ENCODE results near the gene MYOM1.
"Not testable (repeated sequence)": the region's sequence is repeated elsewhere in the genome, so short reads cannot be mapped to it uniquely, and the experiment has no call there.

The MYOM1 gene

GRCh38 chr18:3199942-3200645 is 19.7 kb downstream of the MYOM1 start:
- Histone ChIP-seq H3K27me3 (ENCODE audit: control insufficient read depth, insufficient read depth, low read length) (no peaks in the 10 kb centered on the region), H3K4me1 (no peaks in the 10 kb centered on the region), H3K4me3 (ENCODE audit: low read depth, low read length) (no peak overlapping the region), H3K27ac (no peak overlapping the region), H3K79me2 (no peaks in the 10 kb centered on the region), H3K9me3 (ENCODE audit: control insufficient read depth, low read length) (no peaks in the 10 kb centered on the region), H3K36me3 (ENCODE audit: control insufficient read depth, insufficient read depth, low read length) (no peaks in the 10 kb centered on the region), H3K4me2 (ENCODE audit: low read length) (no peak overlapping the region), H3K9ac (no peak overlapping the region), H2AFZ (no peak overlapping the region)
- no peak for TF ChIP-seq CTCF (IDR thresholded peaks at IDR 0.05)

DNA sequence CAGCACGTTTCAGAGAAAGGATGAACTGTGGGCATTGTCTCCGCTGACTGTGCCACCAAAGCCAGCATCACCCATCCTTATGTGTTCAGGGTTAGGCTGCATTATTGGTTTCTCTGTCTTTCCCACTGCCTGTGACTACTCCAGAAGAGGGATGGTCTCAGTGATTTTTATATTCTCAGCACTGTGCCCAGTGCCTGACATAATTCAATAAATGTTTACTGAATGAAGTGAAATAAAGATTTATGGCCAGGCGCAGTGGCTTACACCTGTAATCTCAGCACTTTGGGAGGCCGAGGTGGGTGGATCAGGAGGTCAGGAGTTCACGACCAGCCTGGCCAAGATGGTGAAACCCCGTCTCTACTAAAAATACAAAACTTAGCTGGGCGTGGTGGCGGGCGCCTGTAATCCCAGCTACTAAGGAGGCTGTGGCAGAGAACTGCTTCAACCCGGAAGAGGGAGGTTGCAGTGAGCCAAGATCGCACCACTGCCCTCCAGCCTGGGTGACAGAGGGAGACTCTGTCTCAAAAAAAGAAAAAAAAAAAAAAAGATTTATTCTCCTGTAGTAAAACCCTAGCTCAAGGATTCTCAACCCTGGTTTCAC is 21.4 kb downstream of the MYOM1 start:
- not testable (repeated sequence) for H3K79me2 ChIP-seq; H3K9ac ChIP-seq; H3K36me3 ChIP-seq (ENCODE audit: control insufficient read depth, insufficient read depth, low read length); H2AFZ ChIP-seq; H3K4me3 ChIP-seq (ENCODE audit: low read depth, low read length); H3K4me1 ChIP-seq; H3K27me3 ChIP-seq (ENCODE audit: control insufficient read depth, insufficient read depth, low read length); H3K27ac ChIP-seq; H3K9me3 ChIP-seq (ENCODE audit: control insufficient read depth, low read length); H3K4me2 ChIP-seq (ENCODE audit: low read length)

GRCh38 chr18:3194947-3195612 is 24.7 kb downstream of the MYOM1 start:
- H3K79me2 ChIP-seq = no peaks in the 10 kb centered on the region
- no peak for TF ChIP-seq CTCF (IDR thresholded peaks at IDR 0.05)
- no peaks in the 10 kb centered on the region for H3K36me3 ChIP-seq (ENCODE audit: control insufficient read depth, insufficient read depth, low read length)
- H3K27me3 ChIP-seq (ENCODE audit: control insufficient read depth, insufficient read depth, low read length) = no peaks in the 10 kb centered on the region
- H3K4me2 ChIP-seq (ENCODE audit: low read length) = no peak overlapping the region
- no peaks in the 10 kb centered on the region for H3K4me1 ChIP-seq
- no peak overlapping the region for H2AFZ ChIP-seq
- H3K9me3 ChIP-seq (ENCODE audit: control insufficient read depth, low read length) = no peaks in the 10 kb centered on the region
- H3K4me3 ChIP-seq (ENCODE audit: low read depth, low read length) = no peak overlapping the region
- no peak overlapping the region for H3K9ac ChIP-seq
- no peak overlapping the region for H3K27ac ChIP-seq

GRCh38 chr18:3193331-3193730 is 26.4 kb downstream of the MYOM1 start:
- no peak overlapping the region for H3K4me3 ChIP-seq (ENCODE audit: low read depth, low read length)
- no peaks in the 10 kb centered on the region for H3K27me3 ChIP-seq (ENCODE audit: control insufficient read depth, insufficient read depth, low read length)
- H3K79me2 ChIP-seq = no peaks in the 10 kb centered on the region
- H3K36me3 ChIP-seq (ENCODE audit: control insufficient read depth, insufficient read depth, low read length) = no peaks in the 10 kb centered on the region
- H2AFZ ChIP-seq = no peak overlapping the region
- H3K4me2 ChIP-seq (ENCODE audit: low read length) = no peak overlapping the region
- H3K27ac ChIP-seq = no peak overlapping the region
- no peaks in the 10 kb centered on the region for H3K9me3 ChIP-seq (ENCODE audit: control insufficient read depth, low read length)
- H3K9ac ChIP-seq = no peak overlapping the region
- TF ChIP-seq CTCF (IDR thresholded peaks at IDR 0.05) = no peak
- no peaks in the 10 kb centered on the region for H3K4me1 ChIP-seq

GRCh38 chr18:3192752-3193151 is 27.0 kb downstream of the MYOM1 start:
- Histone ChIP-seq H3K4me1 (no peaks in the 10 kb centered on the region), H3K9ac (no peak overlapping the region), H3K27me3 (ENCODE audit: control insufficient read depth, insufficient read depth, low read length) (no peaks in the 10 kb centered on the region), H3K27ac (no peak overlapping the region), H3K36me3 (ENCODE audit: control insufficient read depth, insufficient read depth, low read length) (no peaks in the 10 kb centered on the region), H3K4me2 (ENCODE audit: low read length) (no peak overlapping the region), H3K4me3 (ENCODE audit: low read depth, low read length) (no peak overlapping the region), H3K9me3 (ENCODE audit: control insufficient read depth, low read length) (no peaks in the 10 kb centered on the region), H2AFZ (no peak overlapping the region), H3K79me2 (no peaks in the 10 kb centered on the region)
- no peak for TF ChIP-seq CTCF (IDR thresholded peaks at IDR 0.05)

All from parathyroid adenoma (tissue), 2 donors.